Mesenchymal stem cell (in vitro differentiated cells and primary cell): ENCODE data around the gene TPSG1.

Experiments
- DNase-seq: peaks from one replicate; pipeline ENCODE4 v3.0.0-alpha.2; 2013
- H2AFZ ChIP-seq: one replicate; pipeline ENCODE4 v1.6.1; 2013; ENCODE audit warnings: low read depth, mild to moderate bottlenecking, control low read depth, inconsistent platforms, low read length, moderate library complexity
- H2AK5ac ChIP-seq: 2 replicates; pipeline ENCODE4 v1.6.1; 2013; ENCODE audit warnings: low read length, moderate library complexity, mild to moderate bottlenecking, inconsistent platforms; ENCODE audit not compliant: severe bottlenecking
- H2BK120ac ChIP-seq: one replicate; pipeline ENCODE4 v1.6.1; 2013; ENCODE audit warnings: low read depth, mild to moderate bottlenecking, inconsistent platforms, low read length, moderate library complexity
- H2BK12ac ChIP-seq, 2 experiments: one replicate each; pipeline ENCODE4 v1.6.1; 2013; ENCODE audit warnings: inconsistent platforms in 2 of 2, low read length in 2 of 2, mild to moderate bottlenecking in 2 of 2, moderate library complexity in 2 of 2, control low read depth in 1 of 2
- H2BK15ac ChIP-seq: one replicate; pipeline ENCODE4 v1.6.1; 2013; ENCODE audit warnings: mild to moderate bottlenecking, low read depth, inconsistent platforms; ENCODE audit not compliant: poor library complexity, severe bottlenecking
- H2BK5ac ChIP-seq: 2 replicates; pipeline ENCODE4 v1.6.1; 2013; ENCODE audit warnings: low read depth, mild to moderate bottlenecking, low read length, control low read depth, inconsistent platforms; ENCODE audit not compliant: poor library complexity, severe bottlenecking
- H3K14ac ChIP-seq, 2 experiments: one replicate each; pipeline ENCODE4 v1.6.1; 2013; ENCODE audit warnings: inconsistent platforms in 2 of 2, low read length in 2 of 2, control low read depth in 1 of 2, mild to moderate bottlenecking in 1 of 2, moderate library complexity in 1 of 2
- H3K18ac ChIP-seq, 2 experiments: one replicate each; pipeline ENCODE4 v1.6.1; 2013; ENCODE audit warnings: inconsistent platforms in 2 of 2, low read length in 2 of 2, control low read depth in 1 of 2, low read depth in 1 of 2, mild to moderate bottlenecking in 1 of 2
- H3K23ac ChIP-seq, 2 experiments: one replicate each; pipeline ENCODE4 v1.6.1; 2013; ENCODE audit warnings: inconsistent platforms in 2 of 2, low read length in 2 of 2, mild to moderate bottlenecking in 2 of 2, moderate library complexity in 2 of 2, control low read depth in 1 of 2
- H3K27ac ChIP-seq: 2 replicates; pipeline ENCODE4 v1.5.1; 2013; ENCODE audit warnings: mild to moderate bottlenecking, moderate library complexity, low read length, control low read depth, inconsistent platforms; ENCODE audit not compliant: poor library complexity, severe bottlenecking
- H3K27me3 ChIP-seq, 2 experiments: 2 replicates each; pipeline versions ENCODE4 v1.6.1 to v1.7.0; 2013; ENCODE audit warnings: low read length in 2 of 2, mild to moderate bottlenecking in 2 of 2, moderate library complexity in 2 of 2, control low read depth in 1 of 2, inconsistent platforms in 1 of 2; ENCODE audit not compliant: control insufficient read depth in 1 of 2, insufficient read depth in 1 of 2
- H3K36me3 ChIP-seq, 2 experiments: 2 replicates each; pipeline versions ENCODE4 v1.6.1 to v1.7.0; 2013; ENCODE audit warnings: low read length in 2 of 2, control low read depth in 1 of 2, inconsistent platforms in 1 of 2, low read depth in 1 of 2, mild to moderate bottlenecking in 1 of 2; ENCODE audit not compliant: insufficient read depth in 2 of 2, control insufficient read depth in 1 of 2
- H3K4ac ChIP-seq, 2 experiments: one replicate each; pipeline ENCODE4 v1.6.1; 2013; ENCODE audit warnings: inconsistent platforms in 2 of 2, low read length in 2 of 2, mild to moderate bottlenecking in 2 of 2, moderate library complexity in 2 of 2, control low read depth in 1 of 2, low read depth in 1 of 2
- H3K4me1 ChIP-seq: 2 replicates; pipeline ENCODE4 v1.6.1; 2013; ENCODE audit warnings: low read depth, low read length, control low read depth; ENCODE audit not compliant: control insufficient read depth, insufficient read depth
- H3K4me2 ChIP-seq: 2 replicates; pipeline ENCODE4 v1.6.1; 2013; ENCODE audit warnings: low read length, mild to moderate bottlenecking, inconsistent platforms; ENCODE audit not compliant: poor library complexity, severe bottlenecking
- H3K4me3 ChIP-seq, 2 experiments: 2 replicates each; pipeline versions ENCODE4 v1.5.1 to v1.7.0; 2013; ENCODE audit warnings: low read length in 2 of 2, mild to moderate bottlenecking in 2 of 2, control low read depth in 1 of 2, low read depth in 1 of 2; ENCODE audit not compliant: insufficient read depth in 1 of 2
- H3K79me1 ChIP-seq: replicated peaks from 2 replicates; pipeline ENCODE4 v1.6.1; 2013; ENCODE audit warnings: mild to moderate bottlenecking, control low read depth, low read length, inconsistent platforms; ENCODE audit not compliant: poor library complexity, severe bottlenecking
- H3K9ac ChIP-seq: 2 replicates; pipeline ENCODE4 v1.7.0; 2013; ENCODE audit warnings: mild to moderate bottlenecking, low read length, moderate library complexity
- H3K9me3 ChIP-seq: 2 replicates; pipeline ENCODE4 v1.7.0; 2013; ENCODE audit warnings: mild to moderate bottlenecking, low read length; ENCODE audit not compliant: control insufficient read depth
- H4K8ac ChIP-seq: one replicate; pipeline ENCODE4 v1.6.1; 2013; ENCODE audit warnings: inconsistent platforms, mild to moderate bottlenecking, low read length, moderate library complexity
- H4K91ac ChIP-seq: one replicate; pipeline ENCODE4 v1.6.1; 2013; ENCODE audit warnings: mild to moderate bottlenecking, low read length, inconsistent platforms
- WGBS: methylation state at CpG from one replicate; pipeline ENCODE4 v1.1.7; 2013; ENCODE audit warnings: mixed read lengths; 5-methylcytosine and 5-hydroxymethylcytosine counted together

TPSG1 gene

DNA sequence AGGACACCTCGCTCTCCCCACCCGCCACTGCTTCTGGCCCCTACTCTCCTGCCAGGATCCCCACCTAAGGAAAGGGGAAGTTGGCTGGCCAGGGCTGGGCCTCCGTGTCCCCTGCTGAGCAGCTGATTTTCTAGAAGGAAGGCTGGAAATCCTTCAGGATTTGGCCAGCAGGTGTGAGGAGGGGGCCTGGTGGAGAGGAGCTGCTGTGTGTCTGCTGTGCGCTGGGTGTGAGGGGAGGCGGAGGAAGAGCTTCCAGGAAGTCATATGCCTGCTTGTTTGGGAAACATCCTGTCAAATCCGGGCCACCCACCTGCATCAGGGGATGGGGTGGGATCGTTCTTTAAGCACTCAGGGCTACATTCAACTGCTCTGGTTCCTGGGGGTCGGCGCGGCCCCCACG, 28.6 kb downstream of the TPSG1 start:
- H3K9me3 ChIP-seq: no peaks in the 10 kb centered on the region
- 76% methylated on average over 9 of the region's 11 CpGs for WGBS
- H2AK5ac ChIP-seq: no peak overlapping the region
- no peak for DNase-seq
- no peak overlapping the region for H2BK12ac ChIP-seq
- H4K8ac ChIP-seq: no peak overlapping the region
- no peaks in the 10 kb centered on the region for H3K36me3 ChIP-seq
- no peak overlapping the region for H3K23ac ChIP-seq
- H2AFZ ChIP-seq: no peak overlapping the region
- no peak overlapping the region for H3K4me3 ChIP-seq
- no peak overlapping the region for H2BK120ac ChIP-seq
- no peak overlapping the region for H3K18ac ChIP-seq
- H2BK15ac ChIP-seq: no peak overlapping the region
- H3K4ac ChIP-seq: no peak overlapping the region
- no peaks in the 10 kb centered on the region for H3K79me1 ChIP-seq
- H4K91ac ChIP-seq: no peak overlapping the region
- H3K27me3 ChIP-seq: peaks cover 5 to 28% of the 10 kb centered on the region in 2 experiments
- no peak overlapping the region for H3K14ac ChIP-seq
- H3K4me1 ChIP-seq: peaks cover 2% of the 10 kb centered on the region
- no peak overlapping the region for H2BK5ac ChIP-seq
- H3K4me2 ChIP-seq: no peak overlapping the region
- H3K9ac ChIP-seq: no peak overlapping the region
- H3K27ac ChIP-seq: no peak overlapping the region

- H3K9me3 ChIP-seq: no peaks in the 10 kb centered on the region
- H2BK120ac ChIP-seq: no peak overlapping the region
- WGBS: 83% methylated on average over 10 of the region's 14 CpGs
- no peak overlapping the region for H2BK15ac ChIP-seq
- H3K23ac ChIP-seq: no peak overlapping the region
- no peak overlapping the region for H2BK12ac ChIP-seq
- no peaks in the 10 kb centered on the region for H3K36me3 ChIP-seq
- no peak overlapping the region for H3K4ac ChIP-seq
- H2BK5ac ChIP-seq: no peak overlapping the region
- H3K4me1 ChIP-seq: peaks cover 2% of the 10 kb centered on the region
- no peak overlapping the region for H4K91ac ChIP-seq
- no peak overlapping the region for H3K18ac ChIP-seq
- H4K8ac ChIP-seq: no peak overlapping the region
- no peak overlapping the region for H3K27ac ChIP-seq
- no peak overlapping the region for H2AK5ac ChIP-seq
- H3K27me3 ChIP-seq: peaks cover 5 to 28% of the 10 kb centered on the region in 2 experiments
- H3K9ac ChIP-seq: no peak overlapping the region
- no peaks in the 10 kb centered on the region for H3K79me1 ChIP-seq
- no peak for DNase-seq
- no peak overlapping the region for H2AFZ ChIP-seq
- H3K4me2 ChIP-seq: no peak overlapping the region
- no peak overlapping the region for H3K14ac ChIP-seq
- H3K4me3 ChIP-seq: no peak overlapping the region
Measured at GRCh38 chr16:1195393-1195666, 29.7 kb downstream of the TPSG1 start.

- 55% methylated on average over 58 of the region's 61 CpGs for WGBS
- no peak overlapping the region for H2AK5ac ChIP-seq
- H3K79me1 ChIP-seq: no peaks in the 10 kb centered on the region
- no peak overlapping the region for H2BK120ac ChIP-seq
- peaks cover 5 to 31% of the 10 kb centered on the region in 2 experiments for H3K27me3 ChIP-seq
- H3K36me3 ChIP-seq: no peaks in the 10 kb centered on the region
- no peak overlapping the region for H2AFZ ChIP-seq
- no peak overlapping the region for H4K8ac ChIP-seq
- H3K9me3 ChIP-seq: no peaks in the 10 kb centered on the region
- no peak overlapping the region for H3K23ac ChIP-seq
- no peak overlapping the region for H3K27ac ChIP-seq
- no peak overlapping the region for H4K91ac ChIP-seq
- H3K9ac ChIP-seq: no peak overlapping the region
- no peak overlapping the region for H3K4me2 ChIP-seq
- H3K4me1 ChIP-seq: peaks cover 2% of the 10 kb centered on the region
- H2BK12ac ChIP-seq: no peak overlapping the region
- H3K4ac ChIP-seq: no peak overlapping the region
- H3K4me3 ChIP-seq: no peak overlapping the region
- H2BK15ac ChIP-seq: no peak overlapping the region
- no peak overlapping the region for H3K14ac ChIP-seq
- DNase-seq: no peak
- no peak overlapping the region for H3K18ac ChIP-seq
- no peak overlapping the region for H2BK5ac ChIP-seq
Measured at GRCh38 chr16:1194665-1195392, 30.2 kb downstream of the TPSG1 start.

GRCh38 chr16:1193825-1194581, 31.1 kb downstream of the TPSG1 start:
- Histone ChIP-seq H3K36me3 (no peaks in the 10 kb centered on the region), H3K14ac (no peak overlapping the region), H3K23ac (no peak overlapping the region), H3K4me1 (peaks cover 2% of the 10 kb centered on the region), H3K4me3 (no peak overlapping the region), H3K79me1 (no peaks in the 10 kb centered on the region), H3K18ac (no peak overlapping the region), H4K91ac (no peak overlapping the region), H2BK15ac (no peak overlapping the region), H3K9me3 (no peaks in the 10 kb centered on the region), H3K4ac (no peak overlapping the region), H3K27me3 (peaks cover 5 to 38% of the 10 kb centered on the region in 2 experiments), H2BK120ac (no peak overlapping the region), H4K8ac (no peak overlapping the region), H2BK5ac (no peak overlapping the region), H3K4me2 (no peak overlapping the region), H3K27ac (no peak overlapping the region), H2BK12ac (no peak overlapping the region), H3K9ac (no peak overlapping the region), H2AFZ (no peak overlapping the region), H2AK5ac (no peak overlapping the region)
- DNase-seq: no peak
- WGBS: 79% methylated on average over 29 of the region's 29 CpGs
